ENCODE data around the gene TMEM115.

Gene TMEM115

GRCh38 chr3:50393061-50393460 lies 33.7 kb upstream of the TMEM115 start:
- no peak for TF ChIP-seq CTCF (IDR thresholded peaks at IDR 0.05)

GRCh38 chr3:50392101-50392715 lies 32.9 kb upstream of the TMEM115 start:
- no peak for TF ChIP-seq CTCF (IDR thresholded peaks at IDR 0.05)

- TF ChIP-seq CTCF (IDR thresholded peaks at IDR 0.05): no peak
Observed at GRCh38 chr3:50390508-50391224, 31.3 kb upstream of the TMEM115 start.

GRCh38 chr3:50389414-50389767 lies 30.1 kb upstream of the TMEM115 start:
- no peak for TF ChIP-seq CTCF (IDR thresholded peaks at IDR 0.05)

- TF ChIP-seq CTCF (IDR thresholded peaks at IDR 0.05): no peak
Observed at GRCh38 chr3:50388720-50389413, 29.5 kb upstream of the TMEM115 start.

GRCh38 chr3:50388016-50388719 lies 28.8 kb upstream of the TMEM115 start:
- no peak for TF ChIP-seq CTCF (IDR thresholded peaks at IDR 0.05)

GRCh38 chr3:50385754-50386153 lies 26.4 kb upstream of the TMEM115 start:
- no peak for TF ChIP-seq CTCF (IDR thresholded peaks at IDR 0.05)
